ENCODE data around the gene BCKDK.

BCKDK gene

GRCh38 chr16:31108035-31108793 is at the start of gene BCKDK:
BCKDK (plus strand) TSS chr16:31108386; CDS start chr16:31109224, 838 bp downstream.
- peak; percentile 55 for DNase-seq (ENCODE audit: low read depth)

GRCh38 chr16:31061126-31061812 is 46.9 kb upstream of the BCKDK start:
- no peak for DNase-seq (ENCODE audit: low read depth)

GRCh38 chr16:31061813-31062440 is 46.3 kb upstream of the BCKDK start:
- DNase-seq (ENCODE audit: low read depth): no peak

- no peak for DNase-seq (ENCODE audit: low read depth)
Measured at GRCh38 chr16:31063495-31063842, 44.7 kb upstream of the BCKDK start.

GRCh38 chr16:31063843-31064611 is 44.2 kb upstream of the BCKDK start:
- no peak for DNase-seq (ENCODE audit: low read depth)

- peak; percentile 88 for DNase-seq (ENCODE audit: low read depth)
Measured at GRCh38 chr16:31064882-31065461, 43.2 kb upstream of the BCKDK start.

- no peak for DNase-seq (ENCODE audit: low read depth)
Measured at GRCh38 chr16:31067342-31067741, 40.8 kb upstream of the BCKDK start.

- DNase-seq (ENCODE audit: low read depth): peak; percentile 94
Measured at GRCh38 chr16:31071861-31072260, 36.3 kb upstream of the BCKDK start.

- DNase-seq (ENCODE audit: low read depth): peak; percentile 32
Measured at GRCh38 chr16:31072540-31073141, 35.5 kb upstream of the BCKDK start.

- DNase-seq (ENCODE audit: low read depth): peak; percentile 90
Measured at GRCh38 chr16:31073142-31073969, 34.8 kb upstream of the BCKDK start.

GRCh38 chr16:31073970-31074813 is 34.0 kb upstream of the BCKDK start, which contains the start of the genes ZNF646 and ZNF668:
ZNF646 (plus strand) TSS chr16:31074422; CDS start chr16:31076325, 1,903 bp downstream.
ZNF668 (minus strand) TSS chr16:31074240; CDS start chr16:31064459, 9,781 bp downstream.
- DNase-seq (ENCODE audit: low read depth): peak; percentile 99

GRCh38 chr16:31074814-31075183 is 33.4 kb upstream of the BCKDK start:
- no peak for DNase-seq (ENCODE audit: low read depth)

GRCh38 chr16:31076319-31076718 is 31.9 kb upstream of the BCKDK start:
- DNase-seq (ENCODE audit: low read depth): no peak

GRCh38 chr16:31077024-31077423 is 31.2 kb upstream of the BCKDK start:
- DNase-seq (ENCODE audit: low read depth): no peak

- DNase-seq (ENCODE audit: low read depth): no peak
Measured at GRCh38 chr16:31077592-31078396, 30.4 kb upstream of the BCKDK start.

GRCh38 chr16:31078597-31079341 is 29.4 kb upstream of the BCKDK start:
- no peak for DNase-seq (ENCODE audit: low read depth)

GRCh38 chr16:31079342-31079944 is 28.7 kb upstream of the BCKDK start:
- no peak for DNase-seq (ENCODE audit: low read depth)
